Epidermal melanocyte (primary cell): Measurements from ENCODE around the gene AGMO.

ENCODE experiments used
- DNase-seq: peaks from one replicate; pipeline ENCODE4 v3.0.0; 2011; ENCODE audit warnings: low spot score; ENCODE audit not compliant: insufficient read length

The AGMO gene

DNA sequence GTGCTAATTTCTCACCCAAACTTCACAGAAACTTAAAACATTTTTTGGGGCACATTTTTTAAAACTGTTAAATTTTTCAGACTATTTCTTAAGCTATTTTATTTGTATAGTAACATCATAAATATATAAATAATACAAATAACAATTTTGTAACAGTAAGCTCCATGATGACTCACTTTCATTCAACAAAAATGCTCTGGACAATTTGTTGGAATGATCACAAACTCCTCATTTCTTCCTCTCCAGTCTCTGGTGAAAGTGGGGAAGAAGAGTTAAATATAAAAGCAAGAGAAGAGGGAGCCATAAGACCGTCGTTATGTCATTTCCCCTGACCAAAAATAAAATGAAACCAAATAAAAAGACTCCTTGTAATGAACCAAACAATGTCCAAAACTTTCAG, 162.4 kb downstream of the AGMO start:
- no peak for DNase-seq

DNA sequence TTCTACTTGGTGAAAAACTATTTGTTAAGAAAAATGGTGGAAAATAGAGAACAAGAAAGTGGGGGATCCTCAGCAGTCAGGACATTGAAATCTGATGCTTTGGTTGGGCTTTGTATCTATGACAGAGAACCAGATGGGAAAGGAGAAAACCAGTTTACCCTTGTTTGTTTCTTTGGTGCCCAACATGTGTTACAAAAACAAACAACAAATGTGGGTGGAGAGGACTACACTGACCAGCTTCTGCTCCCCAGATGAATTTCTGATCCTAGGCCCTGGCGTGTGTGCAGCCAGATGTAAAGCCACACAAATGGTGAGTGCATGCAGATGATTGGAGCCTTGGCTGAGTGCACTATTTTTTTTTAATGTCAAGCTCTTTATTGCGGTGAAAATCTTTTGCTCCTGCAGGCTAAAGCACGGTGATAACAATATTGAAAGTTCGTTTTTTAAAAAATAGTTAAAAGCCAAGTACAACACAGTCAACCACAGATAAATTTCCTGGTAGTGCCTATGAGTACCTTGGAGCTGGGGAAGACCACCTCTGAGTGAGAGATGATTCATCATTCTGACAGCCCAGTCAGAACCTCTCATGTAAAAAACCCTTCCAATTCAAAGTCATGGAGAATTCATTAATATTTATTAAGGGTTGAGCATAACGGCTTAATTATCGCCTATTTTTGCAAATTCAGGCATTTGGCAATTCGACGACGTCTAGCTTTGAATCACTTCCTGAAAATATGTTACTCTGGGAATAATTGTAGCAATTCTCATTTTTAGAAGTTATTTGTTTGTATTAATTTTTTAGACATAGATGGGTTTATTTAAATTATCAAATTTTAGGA, 163.7 kb downstream of the AGMO start:
- DNase-seq: peak; percentile 31

GRCh38 chr7:15397159-15397550, 164.7 kb downstream of the AGMO start:
- no peak for DNase-seq

GRCh38 chr7:15396210-15397158, 165.3 kb downstream of the AGMO start:
- DNase-seq: no peak

GRCh38 chr7:15389073-15389472, 172.7 kb downstream of the AGMO start:
- DNase-seq: no peak

GRCh38 chr7:15378494-15379145, 183.2 kb downstream of the AGMO start:
- no peak for DNase-seq

DNA sequence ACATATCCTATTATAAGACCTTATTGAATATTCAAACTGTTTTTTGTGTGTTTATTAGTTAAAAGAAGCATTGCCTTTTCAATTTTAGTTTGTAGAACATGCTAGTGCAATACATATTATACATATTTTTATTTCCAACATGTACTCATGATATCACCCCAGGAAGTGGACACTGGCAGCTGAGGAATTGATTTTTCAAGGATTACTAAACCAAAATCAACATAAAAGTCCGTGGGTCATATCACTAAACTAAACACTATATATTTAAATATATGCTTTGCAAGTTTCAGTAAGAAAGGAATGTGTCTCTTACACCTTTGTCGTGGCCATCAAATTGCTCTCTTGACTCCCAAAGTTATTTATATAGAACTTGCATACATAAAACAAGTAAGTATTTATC, 185.2 kb downstream of the AGMO start:
- DNase-seq: no peak

- no peak for DNase-seq
Measured at GRCh38 chr7:15370441-15370840, 191.4 kb downstream of the AGMO start.

DNA sequence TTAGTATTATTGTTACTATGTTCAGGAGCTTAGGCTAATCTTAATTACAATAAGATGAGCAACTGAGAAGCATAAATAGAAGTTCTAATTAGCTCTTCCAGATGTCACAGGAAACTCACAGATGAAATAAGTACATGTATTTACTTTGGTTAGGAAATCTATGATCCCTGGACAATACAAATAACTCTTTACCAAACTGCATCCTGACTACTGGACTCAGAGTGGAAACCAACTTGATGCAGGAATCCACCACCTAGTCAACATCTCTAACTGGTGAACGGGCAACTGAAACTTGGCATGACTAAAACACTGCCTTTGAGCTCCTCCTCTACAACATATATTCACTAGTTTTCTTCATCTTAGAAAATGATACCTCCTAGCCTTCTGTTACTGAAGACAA, 193.2 kb downstream of the AGMO start:
- no peak for DNase-seq

- DNase-seq: no peak
Measured at GRCh38 chr7:15367897-15368296, 193.9 kb downstream of the AGMO start.

GRCh38 chr7:15358112-15358511, 203.7 kb downstream of the AGMO start:
- DNase-seq: no peak

DNA sequence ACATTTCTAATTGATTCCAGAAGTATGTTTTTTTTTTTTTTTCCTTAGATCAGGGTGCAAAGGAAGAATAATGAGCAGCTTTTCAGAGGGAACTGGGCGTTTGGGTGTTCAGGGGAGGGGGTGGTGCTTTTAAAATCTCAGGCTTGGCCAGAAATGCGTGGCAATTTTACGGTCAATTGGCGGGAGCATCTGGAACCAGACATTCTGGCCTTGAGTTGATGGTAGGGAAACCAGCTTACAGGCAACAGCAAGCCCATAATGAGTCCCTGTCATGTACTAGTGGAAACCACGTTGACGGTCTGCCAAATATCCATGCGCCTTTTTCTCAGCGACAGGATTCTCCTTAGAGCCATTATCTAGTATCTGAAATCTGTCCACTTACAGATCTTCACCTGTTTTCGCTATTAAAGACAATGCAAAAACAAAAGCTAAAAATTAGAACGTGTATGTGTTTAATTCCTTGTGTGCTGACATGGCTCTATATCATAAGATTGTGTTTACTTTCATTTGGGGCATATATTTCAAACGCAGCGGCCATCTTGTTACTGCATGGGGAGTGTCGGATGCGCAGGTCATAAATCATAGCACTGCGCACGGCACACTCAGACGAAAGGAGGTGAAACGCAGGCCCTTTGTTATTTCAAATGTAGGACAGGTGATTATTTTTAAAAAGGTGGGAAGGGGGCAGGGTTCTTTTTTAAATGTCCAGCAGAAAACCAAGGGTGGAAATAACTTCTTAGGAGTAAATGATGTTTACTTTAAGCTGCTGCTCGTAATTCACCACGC, 209.2 kb downstream of the AGMO start:
- DNase-seq: no peak

GRCh38 chr7:15345216-15345615, 216.6 kb downstream of the AGMO start:
- no peak for DNase-seq

DNA sequence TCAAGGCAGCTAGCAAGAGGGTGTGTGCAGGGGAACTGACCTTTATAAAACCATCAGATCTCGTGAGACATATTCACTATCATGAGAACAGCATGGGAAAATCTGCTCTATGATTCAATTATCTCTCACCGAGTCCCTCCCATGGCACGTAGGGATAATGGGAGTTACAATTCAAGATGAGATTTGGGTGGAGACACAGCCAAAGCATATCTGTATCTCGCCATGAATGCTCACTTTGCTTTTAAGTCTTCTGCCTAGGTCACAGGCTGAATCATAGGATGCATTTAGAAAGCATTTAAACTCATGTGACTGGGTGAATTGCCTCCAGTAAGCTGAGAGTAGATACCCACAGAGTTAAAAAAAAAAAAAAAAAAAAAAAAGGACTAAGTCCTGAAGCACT, 220.0 kb downstream of the AGMO start:
- DNase-seq: no peak

GRCh38 chr7:15336146-15336545, 225.7 kb downstream of the AGMO start:
- DNase-seq: no peak

GRCh38 chr7:15335390-15335789, 226.4 kb downstream of the AGMO start:
- no peak for DNase-seq

DNA sequence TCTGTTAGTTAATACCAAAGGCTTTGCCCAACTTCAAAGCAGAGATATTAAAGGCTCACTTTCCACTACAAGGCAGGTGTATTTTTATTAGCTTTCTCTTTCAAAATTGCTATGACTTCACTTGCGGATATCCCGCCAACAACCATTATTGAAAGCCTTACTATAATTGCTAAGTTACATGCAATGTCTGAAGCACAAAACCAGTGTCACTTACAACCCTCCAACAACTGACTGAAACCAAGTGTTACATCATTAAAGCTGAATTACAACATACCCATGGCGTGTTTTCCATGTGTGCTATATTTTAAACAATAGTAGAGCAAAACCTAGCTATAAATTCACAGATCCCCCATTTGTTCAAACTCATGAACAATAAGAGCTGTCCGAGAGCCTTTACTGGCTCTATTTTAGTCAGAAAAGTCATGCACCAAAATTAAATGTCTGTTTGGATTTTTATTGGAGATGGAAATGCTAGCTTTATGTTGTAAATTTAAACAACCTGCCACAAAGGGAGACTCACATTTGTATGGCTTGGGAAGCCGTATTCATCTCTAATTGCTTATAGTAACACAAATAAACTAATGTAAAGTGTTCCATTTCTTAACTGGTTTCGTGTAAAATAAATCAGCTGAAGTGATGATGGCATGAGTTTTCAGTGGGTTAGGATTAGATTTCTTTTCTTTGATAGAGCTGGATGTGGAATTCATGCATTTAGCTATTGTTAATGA, 227.1 kb downstream of the AGMO start:
- no peak for DNase-seq

- no peak for DNase-seq
Measured at GRCh38 chr7:15332956-15333355, 228.9 kb downstream of the AGMO start.

- DNase-seq: no peak
Measured at GRCh38 chr7:15330943-15331342, 230.9 kb downstream of the AGMO start.

- DNase-seq: no peak
Measured at GRCh38 chr7:15327001-15327400, 234.8 kb downstream of the AGMO start.
